Measurements from ENCODE around the gene C19orf67.

The C19orf67 gene

DNA sequence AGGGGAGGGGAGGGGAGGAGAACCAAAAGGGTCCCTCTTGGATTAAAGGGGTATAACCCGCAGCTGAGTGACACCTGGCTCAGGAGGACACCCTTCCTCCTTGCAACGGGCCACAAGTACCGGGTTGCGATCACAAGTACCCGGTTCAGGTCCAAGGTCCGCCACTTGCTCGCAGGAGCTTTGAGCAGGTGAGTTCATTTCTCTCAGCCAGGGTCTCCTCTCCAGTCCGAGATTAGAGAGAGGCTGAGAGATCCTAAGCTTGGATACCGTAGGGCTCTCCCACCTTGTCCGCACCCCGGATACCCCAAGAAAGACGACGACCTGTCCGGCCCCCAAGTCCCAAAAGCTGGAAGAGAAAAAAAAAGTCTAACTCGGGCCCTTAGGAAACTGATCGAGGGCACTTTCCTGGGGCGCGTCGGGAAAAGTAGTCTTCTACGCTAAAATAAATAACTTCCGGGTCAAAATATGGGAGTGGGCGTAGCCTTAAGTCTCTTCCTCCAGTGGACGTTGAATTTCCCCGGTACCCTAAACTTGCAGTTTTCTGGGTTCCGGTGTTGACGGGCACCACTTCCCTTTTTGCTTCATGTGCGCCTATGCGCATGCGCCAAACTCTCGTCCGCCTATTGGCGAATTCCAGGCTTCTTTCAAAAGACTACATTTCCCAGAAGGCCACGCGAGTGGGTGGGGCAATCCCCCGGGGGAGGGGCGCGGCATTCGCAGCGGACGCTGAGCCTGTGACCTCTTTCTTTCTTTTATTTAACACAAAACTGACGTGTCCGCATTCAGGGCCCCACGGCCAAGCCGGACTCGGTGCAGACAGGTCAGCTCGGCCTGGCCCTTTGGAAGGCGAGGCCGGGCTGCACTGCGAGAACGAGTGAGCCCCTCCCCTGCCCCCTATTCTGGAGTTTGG is 4.4 kb downstream of the C19orf67 start:
- H3K4me3 Mint-ChIP-seq: peak overlapping the region; percentile 89
- H3K4me1 Mint-ChIP-seq (ENCODE audit: low read depth): peaks cover 11% of the 10 kb centered on the region
- no peaks in the 10 kb centered on the region for H3K36me3 Mint-ChIP-seq (ENCODE audit: low read depth)
- H3K27ac Mint-ChIP-seq: peak overlapping the region; percentile 87
- no peaks in the 10 kb centered on the region for H3K27me3 Mint-ChIP-seq
- no peaks in the 10 kb centered on the region for H3K9me3 Mint-ChIP-seq

DNA sequence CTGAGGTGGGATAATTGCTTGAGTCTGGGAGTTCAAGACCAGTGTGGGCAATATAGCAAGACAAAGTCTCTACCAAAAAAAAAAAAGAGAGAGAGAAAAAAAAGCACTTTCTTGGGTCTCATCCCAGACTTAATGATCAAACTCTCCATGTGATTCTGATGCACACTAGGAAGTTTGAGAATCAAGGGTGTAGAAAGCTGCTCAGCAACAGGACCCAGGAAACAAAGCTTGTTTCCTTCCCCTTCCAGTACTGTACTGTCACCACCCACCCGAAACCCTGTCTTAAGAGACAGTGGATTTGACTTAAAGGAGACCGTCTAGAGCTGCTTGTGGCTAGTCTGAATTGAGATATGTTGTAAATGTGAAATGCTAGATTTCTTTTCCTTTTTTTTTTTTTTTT is 7.2 kb downstream of the C19orf67 start:
- Mint-ChIP-seq H3K4me3 (no peak overlapping the region), H3K4me1 (ENCODE audit: low read depth) (peaks cover 28% of the 10 kb centered on the region), H3K9me3 (no peaks in the 10 kb centered on the region), H3K27me3 (no peaks in the 10 kb centered on the region), H3K36me3 (ENCODE audit: low read depth) (no peaks in the 10 kb centered on the region), H3K27ac (no peak overlapping the region)

DNA sequence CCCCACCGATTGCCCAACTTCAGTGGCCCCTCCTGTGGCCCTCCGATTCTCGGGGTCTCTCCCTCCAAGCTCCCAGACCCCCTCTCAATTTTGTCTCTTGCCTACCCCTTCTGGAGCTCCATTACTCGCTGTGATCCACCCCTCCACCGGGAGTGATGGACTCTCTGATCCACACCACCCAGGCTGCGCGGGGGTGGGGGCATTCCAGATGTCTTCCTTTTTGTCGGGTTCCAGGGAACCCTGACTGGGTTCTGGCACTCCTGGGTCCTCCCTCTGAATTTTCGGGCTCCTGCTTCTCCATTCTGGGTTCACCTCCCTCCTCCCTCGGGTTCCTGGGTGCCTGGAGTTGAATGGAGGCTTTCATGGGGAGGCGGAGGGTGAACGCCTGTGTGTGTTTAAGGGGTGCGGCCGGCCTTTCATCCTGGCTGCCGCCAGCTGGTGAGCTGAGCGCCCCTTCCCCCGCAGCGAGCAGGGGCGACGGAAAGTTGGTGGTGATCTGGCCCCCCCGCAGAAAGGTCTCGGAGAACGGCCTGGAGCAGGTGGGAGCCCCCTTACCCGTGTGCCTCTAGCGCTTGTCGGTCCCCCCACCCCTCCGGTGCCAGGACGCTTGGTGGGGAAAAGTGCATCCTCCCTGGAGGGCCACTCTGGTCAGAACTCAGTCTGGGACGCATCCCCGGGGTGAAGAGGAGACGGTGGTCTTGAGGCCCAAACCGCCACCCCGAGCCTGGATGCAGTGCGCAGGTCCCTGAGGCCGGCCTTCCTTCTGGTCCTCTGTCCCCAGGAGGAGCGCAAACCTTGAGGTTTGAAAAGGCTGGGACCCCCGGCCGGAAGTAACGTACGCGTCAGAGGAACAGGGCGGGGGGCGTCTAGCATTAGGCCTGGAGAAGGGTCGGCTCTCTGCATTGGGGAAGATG is 11.4 kb downstream of the C19orf67 start:
- peaks cover 20% of the 10 kb centered on the region for H3K4me1 Mint-ChIP-seq (ENCODE audit: low read depth)
- no peaks in the 10 kb centered on the region for H3K27me3 Mint-ChIP-seq
- H3K36me3 Mint-ChIP-seq (ENCODE audit: low read depth): no peaks in the 10 kb centered on the region

DNA sequence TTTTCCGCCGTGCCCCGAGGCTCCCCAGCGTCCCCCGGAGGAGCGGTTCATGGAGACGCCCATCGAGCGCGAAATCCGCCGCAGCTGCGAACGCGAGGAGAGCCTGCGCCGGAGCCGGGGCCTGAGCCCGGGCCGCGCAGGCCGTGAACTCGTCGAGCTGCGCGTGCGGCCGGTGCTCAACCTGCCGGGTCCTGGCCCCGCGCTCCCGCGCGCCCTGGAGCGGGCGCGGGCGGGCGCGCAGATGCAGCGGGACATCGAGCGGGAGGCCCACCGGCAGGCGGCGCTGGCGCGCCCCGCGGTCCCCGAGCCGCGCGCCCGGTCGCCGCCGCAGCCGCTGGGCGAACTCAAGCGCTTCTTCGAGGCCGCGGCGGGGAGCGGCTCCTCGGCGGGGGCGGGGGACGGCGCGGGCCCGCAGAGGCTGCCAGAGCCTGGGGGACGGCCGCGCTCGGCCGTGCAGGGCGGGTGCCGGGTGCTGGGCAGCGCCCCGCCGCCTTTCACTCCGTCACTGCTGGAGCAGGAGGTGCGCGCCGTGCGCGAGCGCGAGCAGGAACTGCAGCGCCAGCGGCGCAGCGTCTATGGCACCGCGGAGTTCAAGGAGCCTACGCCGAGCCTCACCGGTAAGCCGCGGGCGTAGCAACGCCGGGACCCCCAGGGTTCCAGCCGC is 12.2 kb downstream of the C19orf67 start:
- Mint-ChIP-seq H3K36me3 (ENCODE audit: low read depth) (no peaks in the 10 kb centered on the region), H3K4me1 (ENCODE audit: low read depth) (peaks cover 20% of the 10 kb centered on the region), H3K27me3 (no peaks in the 10 kb centered on the region), H3K9me3 (no peaks in the 10 kb centered on the region), H3K4me3 (peak overlapping the region; percentile 93), H3K27ac (no peak overlapping the region)

More for the DNA sequence above, 11.4 kb downstream of the C19orf67 start:
- Mint-ChIP-seq H3K9me3 (no peaks in the 10 kb centered on the region), H3K4me3 (peak overlapping the region; percentile 93), H3K27ac (peak overlapping the region; percentile 70)

DNA sequence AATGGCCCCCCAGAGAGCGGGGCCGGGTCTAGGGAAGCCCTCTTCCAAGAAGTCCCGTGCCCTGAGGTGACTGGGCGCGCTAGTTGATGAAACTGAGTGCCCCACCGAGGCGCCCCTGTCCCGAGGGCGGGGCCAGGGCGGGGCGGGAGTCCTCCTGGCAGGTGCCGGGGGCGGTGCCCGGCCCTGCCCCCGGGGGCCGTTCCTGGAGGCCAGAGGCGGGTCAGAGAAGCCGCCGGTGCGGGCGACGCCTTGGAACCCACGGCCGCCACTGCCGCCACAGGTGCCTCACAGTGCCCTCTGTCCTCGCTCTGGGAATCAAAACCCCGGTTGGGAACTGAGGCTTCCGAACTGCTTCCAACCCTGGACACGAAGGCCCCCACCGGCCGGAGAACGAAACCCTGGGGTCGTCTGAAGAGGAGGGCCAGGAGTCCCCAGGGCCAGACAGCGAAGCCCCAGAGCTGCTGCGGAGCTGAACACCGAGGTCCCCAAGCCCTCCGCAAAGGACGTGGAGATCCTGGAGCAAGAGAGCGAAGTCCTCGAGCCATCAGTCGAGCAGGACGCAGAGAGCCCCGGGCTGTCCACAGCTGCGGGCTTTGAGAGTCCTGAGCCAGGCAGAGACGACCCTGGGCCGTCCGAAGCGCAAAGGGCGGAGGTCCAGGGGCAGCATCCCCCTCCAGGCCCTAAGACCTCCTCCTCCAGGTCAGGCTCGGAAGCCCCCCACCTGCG is 12.9 kb downstream of the C19orf67 start, which contains the start of gene MISP3:
TSS of gene MISP3 (plus strand) at position 252 of the 726 bp plus-strand sequence. CDS start 524 bp downstream, outside the sequence.
- Mint-ChIP-seq H3K9me3 (no peaks in the 10 kb centered on the region), H3K4me3 (peak within 1 kb of the TSS; percentile 93), H3K4me1 (ENCODE audit: low read depth) (peaks cover 20% of the 10 kb centered on the region), H3K27me3 (no peaks in the 10 kb centered on the region), H3K36me3 (ENCODE audit: low read depth) (no peaks in the 10 kb centered on the region), H3K27ac (no peak within 1 kb of the TSS)

DNA sequence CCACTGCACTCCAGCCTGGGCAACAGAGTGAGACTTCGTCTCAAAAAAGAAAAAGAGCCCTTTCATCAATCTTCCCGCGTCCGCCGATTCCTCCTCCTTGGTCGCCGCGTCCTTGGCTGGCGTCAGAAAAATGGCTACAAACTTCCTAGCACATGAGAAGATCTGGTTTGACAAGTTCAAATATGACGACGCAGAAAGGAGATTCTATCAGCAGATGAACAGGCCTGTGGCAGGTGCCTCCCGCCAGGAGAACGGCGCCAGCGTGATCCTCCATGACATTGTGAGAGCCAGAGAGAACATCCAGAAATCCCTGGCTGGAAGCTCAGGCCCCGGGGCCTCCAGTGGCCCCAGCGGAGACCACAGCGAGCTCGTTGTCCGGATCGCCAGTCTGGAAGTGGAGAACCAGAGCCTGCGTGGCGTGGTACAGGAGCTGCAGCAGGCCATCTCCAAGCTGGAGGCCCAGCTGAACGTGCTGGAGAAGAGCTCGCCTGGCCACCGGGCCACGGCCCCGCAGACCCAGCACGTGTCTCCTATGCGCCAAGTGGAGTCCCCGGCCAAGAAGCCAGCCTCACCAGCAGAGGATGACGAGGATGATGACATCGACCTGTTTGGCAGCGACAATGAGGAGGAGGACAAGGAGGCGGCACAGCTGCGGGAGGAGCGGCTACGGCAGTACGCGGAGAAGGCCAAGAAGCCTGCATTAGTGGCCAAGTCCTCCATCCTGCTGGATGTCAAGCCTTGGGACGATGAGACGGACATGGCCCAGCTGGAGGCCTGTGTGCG is 15.1 kb downstream of the C19orf67 start:
- Mint-ChIP-seq H3K4me3 (no peak overlapping the region), H3K36me3 (ENCODE audit: low read depth) (no peaks in the 10 kb centered on the region), H3K4me1 (ENCODE audit: low read depth) (peaks cover 20% of the 10 kb centered on the region), H3K9me3 (no peaks in the 10 kb centered on the region), H3K27me3 (peaks cover 4% of the 10 kb centered on the region), H3K27ac (no peak overlapping the region)

DNA sequence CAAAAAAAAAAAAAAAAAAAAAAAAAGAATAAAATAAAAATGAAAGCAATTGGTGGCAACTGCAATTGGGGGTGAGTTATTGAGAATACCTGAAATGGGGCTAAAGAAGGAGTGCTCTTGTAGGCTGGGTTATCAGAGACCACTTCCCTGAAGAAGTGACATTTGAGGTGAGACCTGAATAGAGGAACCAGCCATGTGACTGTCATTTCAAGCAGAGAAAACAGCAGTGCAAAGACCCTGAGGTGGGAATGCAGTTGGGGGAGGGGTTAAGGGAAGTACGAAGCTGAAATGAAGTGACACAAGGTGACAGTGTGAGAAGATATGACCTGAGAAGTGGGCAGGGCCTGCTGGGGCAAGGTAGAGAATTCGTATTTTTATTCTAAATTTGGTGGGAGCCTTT is 19.4 kb downstream of the C19orf67 start:
- Mint-ChIP-seq H3K9me3 (no peaks in the 10 kb centered on the region), H3K27me3 (peaks cover 7% of the 10 kb centered on the region), H3K27ac (no peak overlapping the region)

DNA sequence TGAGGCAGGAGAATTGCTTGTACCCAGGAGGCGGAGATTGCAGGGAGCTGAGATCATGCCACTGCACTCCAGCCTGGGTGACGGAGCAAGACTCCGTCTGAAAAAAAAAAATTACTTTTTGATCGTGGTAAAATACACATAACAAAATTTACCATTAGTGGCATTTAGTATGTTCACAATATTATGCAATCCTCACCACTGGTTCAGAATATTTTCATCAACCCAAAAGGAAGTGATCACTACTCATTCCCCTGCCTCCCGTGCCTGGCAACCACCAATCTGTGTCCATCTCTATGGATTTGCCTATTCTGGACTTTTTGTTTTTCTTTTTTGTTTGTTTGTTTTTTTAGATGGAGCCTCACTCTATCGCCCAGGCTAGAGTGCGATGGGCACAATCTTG is 22.5 kb downstream of the C19orf67 start:
- Mint-ChIP-seq H3K27ac (no peak overlapping the region), H3K36me3 (ENCODE audit: low read depth) (no peaks in the 10 kb centered on the region), H3K4me3 (no peak overlapping the region), H3K9me3 (no peaks in the 10 kb centered on the region), H3K27me3 (peaks cover 32% of the 10 kb centered on the region), H3K4me1 (ENCODE audit: low read depth) (peaks cover 12% of the 10 kb centered on the region)

More for the DNA sequence above, 19.4 kb downstream of the C19orf67 start:
- H3K4me3 Mint-ChIP-seq: no peak overlapping the region
- no peaks in the 10 kb centered on the region for H3K36me3 Mint-ChIP-seq (ENCODE audit: low read depth)
- H3K4me1 Mint-ChIP-seq (ENCODE audit: low read depth): no peaks in the 10 kb centered on the region

DNA sequence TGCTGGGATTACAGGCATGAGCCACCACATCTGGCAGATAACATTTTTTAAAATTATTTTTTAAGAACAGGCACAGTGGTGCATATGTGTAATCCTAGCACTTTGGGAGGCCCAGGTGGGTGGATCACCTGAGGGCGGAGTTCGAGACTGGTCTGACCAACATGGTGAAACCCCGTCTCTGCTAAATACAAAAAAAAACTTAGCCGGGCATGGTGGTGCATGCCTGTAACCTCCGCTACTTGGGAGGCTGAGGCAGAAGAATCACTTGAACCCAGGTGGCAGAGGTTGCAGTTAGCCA is 23.1 kb downstream of the C19orf67 start:
- no peak overlapping the region for H3K27ac Mint-ChIP-seq
- no peaks in the 10 kb centered on the region for H3K36me3 Mint-ChIP-seq (ENCODE audit: low read depth)
- H3K4me1 Mint-ChIP-seq (ENCODE audit: low read depth): peaks cover 12% of the 10 kb centered on the region
- H3K9me3 Mint-ChIP-seq: no peaks in the 10 kb centered on the region
- H3K27me3 Mint-ChIP-seq: peaks cover 35% of the 10 kb centered on the region
- no peak overlapping the region for H3K4me3 Mint-ChIP-seq

DNA sequence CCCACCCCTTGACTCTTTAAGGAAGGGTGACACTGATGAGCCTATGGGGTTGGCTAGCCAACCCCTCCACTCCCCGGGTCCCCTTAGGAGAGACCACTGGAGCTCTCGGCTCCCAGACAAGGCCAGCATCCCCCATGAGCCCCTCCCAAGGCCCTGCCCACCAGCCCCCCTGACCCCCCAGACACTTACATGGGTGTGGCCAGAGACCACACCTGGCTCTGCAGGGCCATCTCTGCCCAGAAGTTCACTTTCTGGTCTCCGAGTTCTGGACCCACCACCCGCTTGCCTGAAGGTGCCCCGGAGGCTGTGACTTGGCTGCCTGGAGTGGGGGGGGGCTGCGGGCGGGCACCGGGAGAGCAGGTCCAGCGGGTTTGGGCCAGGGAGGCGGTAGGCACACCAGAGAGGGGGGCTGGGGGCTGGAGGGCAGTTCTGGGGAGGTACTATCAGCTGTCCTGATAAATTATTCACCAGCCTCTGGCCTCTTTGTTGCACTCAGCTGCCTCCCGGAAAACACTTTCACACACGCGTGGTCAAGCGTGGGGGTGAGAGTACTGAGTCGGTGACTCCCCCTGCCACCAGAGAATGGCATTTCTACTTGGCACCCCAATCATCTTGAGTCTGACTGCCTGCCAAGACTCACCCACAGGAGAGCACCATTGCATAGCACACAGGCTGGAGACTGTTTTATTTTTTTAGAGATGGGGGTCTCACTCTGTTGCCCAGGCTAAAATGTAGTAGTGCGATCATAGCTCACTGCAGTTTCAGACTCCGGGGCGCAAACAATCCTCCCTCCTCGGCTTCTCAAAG is 23.6 kb downstream of the C19orf67 start, which contains the start of gene PALM3:
TSS of gene PALM3 (minus strand) at position 326 of the 807 bp plus-strand sequence. CDS start at position 230, 96 bp downstream.
- H3K4me1 Mint-ChIP-seq (ENCODE audit: low read depth): peaks cover 12% of the 10 kb centered on the region
- H3K4me3 Mint-ChIP-seq: no peak within 1 kb of the TSS
- no peaks in the 10 kb centered on the region for H3K9me3 Mint-ChIP-seq
- no peak within 1 kb of the TSS for H3K27ac Mint-ChIP-seq
- H3K36me3 Mint-ChIP-seq (ENCODE audit: low read depth): no peaks in the 10 kb centered on the region
- H3K27me3 Mint-ChIP-seq: peaks cover 36% of the 10 kb centered on the region

DNA sequence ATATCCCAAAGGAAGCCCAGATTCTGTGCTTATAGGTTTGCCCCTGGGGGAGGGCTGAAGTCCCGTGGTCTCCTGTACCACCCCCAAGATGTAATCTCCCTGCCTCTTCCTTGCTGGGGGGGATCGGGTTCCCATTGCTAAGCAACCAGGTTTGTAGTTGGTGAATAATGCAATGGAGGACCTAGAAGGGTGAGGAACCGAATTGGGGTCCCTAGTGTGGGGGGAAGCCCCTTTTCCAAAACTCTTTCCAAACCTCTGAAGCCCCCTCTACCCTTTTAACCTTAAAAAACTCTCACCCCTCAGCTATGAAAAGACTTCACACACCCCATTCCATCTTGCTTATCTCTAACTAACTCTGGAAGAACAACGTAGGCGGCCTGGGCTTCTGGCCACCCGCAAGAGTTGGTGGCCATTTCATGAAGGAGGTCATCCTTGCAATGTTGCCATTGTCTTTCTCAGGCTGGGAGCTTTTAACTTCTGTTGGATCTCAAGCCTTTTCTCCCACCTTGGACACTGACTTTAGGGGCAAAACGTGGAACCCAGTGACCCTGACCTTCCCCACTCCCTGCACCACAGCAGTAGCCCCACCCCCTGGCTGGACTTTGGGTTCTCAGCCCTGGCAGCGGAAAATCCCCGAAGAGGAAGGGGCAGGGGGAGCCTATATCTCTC is 24.4 kb downstream of the C19orf67 start:
- H3K4me3 Mint-ChIP-seq: no peak overlapping the region
- peaks cover 12% of the 10 kb centered on the region for H3K4me1 Mint-ChIP-seq (ENCODE audit: low read depth)
- peaks cover 39% of the 10 kb centered on the region for H3K27me3 Mint-ChIP-seq
- no peak overlapping the region for H3K27ac Mint-ChIP-seq
- no peaks in the 10 kb centered on the region for H3K9me3 Mint-ChIP-seq
- H3K36me3 Mint-ChIP-seq (ENCODE audit: low read depth): no peaks in the 10 kb centered on the region

DNA sequence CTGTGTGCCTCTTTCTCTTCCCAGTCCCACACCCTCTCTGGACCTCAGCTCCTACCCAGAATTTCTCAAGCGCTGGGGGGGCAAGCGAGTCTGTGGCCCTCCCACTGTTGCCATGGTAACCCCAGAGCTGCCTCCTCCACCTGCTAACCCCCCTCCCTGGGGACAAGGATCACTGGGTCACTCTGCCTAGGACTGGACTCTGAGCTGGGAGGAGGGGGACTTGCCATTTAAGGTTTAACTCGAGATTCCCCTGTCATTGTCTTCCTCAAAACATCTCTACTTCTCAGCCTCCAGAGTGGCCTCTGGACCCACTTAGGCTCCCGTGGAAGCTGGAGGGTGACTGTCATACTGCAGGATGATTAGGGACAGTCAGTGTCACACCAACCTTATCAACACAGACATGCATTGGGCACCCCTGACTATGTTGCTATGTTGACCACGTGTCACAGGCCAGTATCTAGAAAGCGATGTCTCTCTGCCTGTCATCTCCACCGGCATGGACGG is 25.9 kb downstream of the C19orf67 start:
- peaks cover 42% of the 10 kb centered on the region for H3K27me3 Mint-ChIP-seq
- H3K9me3 Mint-ChIP-seq: no peaks in the 10 kb centered on the region
- no peaks in the 10 kb centered on the region for H3K36me3 Mint-ChIP-seq (ENCODE audit: low read depth)
- H3K27ac Mint-ChIP-seq: no peak overlapping the region
- no peak overlapping the region for H3K4me3 Mint-ChIP-seq
- H3K4me1 Mint-ChIP-seq (ENCODE audit: low read depth): peaks cover 12% of the 10 kb centered on the region

Data from stimulated activated naive CD8-positive, alpha-beta T cell treated with anti-CD3 and anti-CD28 coated beads, Interleukin-15, Interleukin-2, amounts not matched to agents 100 ng/mL and 50 ng/mL, for 24 hours (primary cell).